NCI-H345 treated with DMSO at 0.1 percent for 48 hours (cell line): ENCODE data around the gene CCNJ.
A peak's percentile ranks its signal among the peaks of the same experiment; 100 is the strongest.

ENCODE experiments used
- DNase-seq: peaks from one replicate; lab custom pipeline; 2025; ENCODE audit not compliant: unreplicated experiment; lab: John Stamatoyannopoulos, UW

Gene CCNJ

DNA sequence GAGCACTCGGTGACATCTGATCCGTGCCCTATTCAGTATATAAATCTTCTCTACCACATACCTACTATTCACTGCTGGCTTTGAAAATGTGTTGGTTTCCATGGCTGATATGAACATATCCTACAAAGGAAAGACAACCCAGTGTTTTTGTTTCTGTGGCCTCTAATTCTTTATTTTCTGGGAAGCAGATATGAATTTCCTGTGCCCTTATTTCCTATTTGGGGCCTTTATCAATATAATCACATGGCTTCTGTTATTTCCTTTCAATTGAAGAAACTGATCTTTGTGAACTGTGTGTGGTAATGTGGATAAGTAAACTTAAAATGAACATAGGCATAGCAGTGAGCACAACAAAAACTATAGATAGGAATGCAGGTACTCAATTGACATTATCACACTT lies 10.6 kb downstream of the CCNJ start:
- DNase-seq, result no peak

DNA sequence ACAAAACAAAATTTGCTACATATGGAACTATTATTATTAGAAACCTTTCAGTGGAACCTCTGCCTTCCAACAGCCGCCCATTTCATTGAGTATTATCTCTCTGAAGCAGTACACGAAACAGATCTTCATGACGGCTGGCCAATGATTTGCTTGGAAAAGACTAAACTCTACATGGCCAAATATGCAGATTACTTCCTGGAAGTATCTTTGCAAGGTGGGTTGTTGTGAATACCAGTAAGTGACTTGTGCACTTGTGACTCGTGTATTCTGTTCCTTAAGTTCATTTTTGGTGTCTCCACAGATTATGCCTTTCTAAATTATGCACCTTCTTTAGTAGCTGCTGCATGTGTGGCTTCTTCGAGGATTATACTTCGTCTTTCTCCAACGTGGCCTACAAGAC lies 13.4 kb downstream of the CCNJ start:
- DNase-seq, result no peak

DNA sequence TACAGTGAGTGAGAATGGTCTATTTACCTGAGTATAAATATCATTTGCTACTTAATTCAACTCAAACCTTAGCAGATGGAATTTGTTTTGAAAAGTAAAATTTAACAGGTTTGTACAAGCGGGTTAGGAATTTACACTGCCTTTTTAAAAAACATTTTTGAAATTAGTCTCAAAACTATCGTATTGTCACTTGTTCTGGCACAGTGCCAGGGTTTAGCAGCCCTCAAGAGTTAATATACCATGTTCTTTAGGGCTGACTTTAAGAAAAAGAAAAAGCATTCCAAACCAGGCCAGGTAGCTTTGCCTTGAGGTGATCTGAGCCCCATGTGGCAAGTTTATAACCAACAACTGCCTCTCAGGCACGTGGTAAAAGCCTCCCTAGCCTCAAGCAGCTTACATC lies 17.8 kb downstream of the CCNJ start:
- no peak for DNase-seq

DNA sequence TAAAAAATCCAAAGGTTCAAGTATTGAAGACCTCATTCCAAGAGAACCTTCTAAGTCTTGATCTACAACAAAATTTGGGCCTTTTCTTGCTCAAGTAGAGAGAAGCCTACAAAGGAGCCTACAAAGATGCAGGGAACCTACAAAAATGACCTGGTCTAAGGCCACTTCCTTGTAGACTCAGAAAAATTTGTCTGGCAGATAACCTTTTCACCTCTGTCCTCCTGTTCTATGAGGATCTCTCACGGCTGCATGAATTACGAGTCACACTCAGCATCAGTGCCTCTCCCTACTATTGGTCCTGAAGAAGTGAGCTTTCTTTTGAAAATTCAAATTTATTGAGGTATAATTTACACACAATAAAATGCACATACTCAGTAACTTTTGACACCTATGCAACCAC lies 29.3 kb downstream of the CCNJ start:
- DNase-seq, result no peak

DNA sequence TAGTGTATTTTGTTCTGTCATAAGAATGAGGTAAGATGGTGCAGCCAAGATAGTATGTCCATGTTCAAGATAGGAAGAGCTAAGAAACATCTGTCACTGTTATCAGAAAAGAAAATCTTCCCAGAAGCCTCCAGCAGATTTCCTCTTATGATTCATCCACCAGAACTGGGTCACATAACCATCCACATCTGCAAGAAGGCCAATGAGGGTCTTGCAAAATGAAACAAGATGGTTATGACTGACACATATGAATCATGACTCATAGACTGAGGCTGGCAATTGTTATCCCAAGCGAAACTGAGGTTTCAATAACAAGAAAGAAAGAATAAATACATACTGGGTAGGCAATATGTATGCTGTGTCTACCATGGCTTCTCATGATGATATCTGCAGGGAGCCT lies 30.3 kb downstream of the CCNJ start:
- DNase-seq, result no peak

DNA sequence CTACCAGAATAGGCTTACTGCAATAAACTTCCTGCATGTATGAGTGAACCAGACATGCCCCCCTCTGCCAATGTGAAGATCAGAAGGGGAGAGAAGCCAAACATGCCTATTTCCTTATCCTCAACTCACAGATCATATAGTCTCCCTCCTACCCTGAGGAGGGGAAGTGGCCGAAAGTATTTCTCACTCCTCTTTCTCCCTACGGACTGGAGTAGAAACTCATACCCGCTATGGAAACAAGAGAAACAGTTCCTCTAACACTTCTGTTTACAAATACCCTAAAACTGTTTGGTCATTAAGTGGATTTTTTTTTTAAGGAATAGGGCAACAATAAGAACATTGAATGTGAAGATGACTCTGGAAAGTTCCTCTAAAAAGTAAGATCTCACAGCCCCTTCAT lies 31.4 kb downstream of the CCNJ start:
- no peak for DNase-seq

DNA sequence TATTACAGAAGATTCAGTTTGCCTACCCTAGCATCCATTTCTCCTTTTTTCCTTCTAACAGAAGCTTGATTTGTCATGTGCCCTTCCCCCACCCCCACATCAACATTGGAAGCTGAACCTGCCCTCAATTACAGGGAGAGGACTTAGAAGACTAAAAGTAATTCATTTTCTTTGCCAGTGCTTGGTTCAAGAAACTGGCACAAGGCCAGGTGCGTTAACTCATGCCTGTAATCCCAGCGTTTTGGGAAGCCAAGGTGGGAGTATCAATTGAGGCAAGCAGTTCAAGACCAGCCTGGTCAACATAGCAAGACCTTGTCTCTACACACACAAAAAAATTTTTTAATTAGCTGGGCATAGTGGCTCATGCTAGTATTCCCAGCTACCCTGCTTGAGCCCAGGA lies 32.6 kb downstream of the CCNJ start:
- no peak for DNase-seq

DNA sequence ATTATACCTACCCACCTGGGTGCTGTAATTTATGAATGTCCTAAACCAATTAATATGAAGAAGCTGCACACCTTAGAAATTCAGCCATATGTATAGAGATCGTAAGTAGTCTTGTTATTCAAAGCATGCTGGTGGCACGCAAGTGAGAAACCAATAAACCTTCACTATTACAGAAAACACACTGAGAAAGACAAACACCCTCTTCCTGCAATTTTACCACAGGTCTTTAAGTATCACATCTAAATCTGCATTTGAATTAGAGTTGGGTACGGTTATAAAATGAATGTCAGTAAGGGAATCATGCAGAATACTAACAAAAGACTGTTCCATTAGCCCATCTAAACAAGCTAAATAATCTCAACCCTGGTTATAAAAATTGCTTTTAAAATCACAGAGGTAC lies 33.8 kb downstream of the CCNJ start:
- no peak for DNase-seq

DNA sequence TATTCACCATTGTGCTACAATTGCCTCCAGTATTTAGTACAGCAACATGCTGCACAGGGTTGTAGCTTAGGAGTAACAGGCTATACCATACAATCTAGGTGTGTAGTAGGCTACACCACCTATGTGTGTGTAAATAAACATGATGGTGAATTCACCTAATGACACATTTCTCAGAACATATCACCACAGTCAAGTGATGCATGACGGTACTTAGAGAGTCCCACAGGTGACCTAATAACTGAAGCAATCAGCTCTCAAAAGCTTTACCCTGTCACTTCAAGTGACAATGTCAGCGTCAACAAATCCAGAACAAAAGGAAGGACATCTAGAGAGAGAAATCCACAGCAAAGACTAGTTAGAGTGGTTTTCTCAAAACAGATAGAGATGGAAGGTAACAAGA lies 38.8 kb downstream of the CCNJ start:
- peak; percentile 1 for DNase-seq

DNA sequence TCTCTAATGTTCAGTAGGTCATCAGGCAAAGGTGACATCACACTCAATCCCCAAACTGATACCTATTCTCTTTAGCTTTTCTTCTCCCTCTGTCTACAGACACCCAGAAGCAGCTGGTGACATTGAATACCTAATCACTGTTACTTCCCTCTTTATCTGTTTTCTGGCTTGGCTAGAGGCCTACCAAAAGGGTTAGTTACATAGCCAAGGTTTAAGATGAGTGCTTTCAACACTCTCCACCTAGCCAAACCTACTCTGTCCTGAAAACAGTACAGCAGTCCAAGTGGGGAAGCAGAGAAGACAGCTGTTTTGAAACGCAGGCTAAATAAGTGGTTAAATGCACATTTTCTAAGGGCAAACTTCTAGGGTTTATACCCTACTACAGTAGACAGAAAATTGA lies 39.4 kb downstream of the CCNJ start:
- DNase-seq, result no peak

DNA sequence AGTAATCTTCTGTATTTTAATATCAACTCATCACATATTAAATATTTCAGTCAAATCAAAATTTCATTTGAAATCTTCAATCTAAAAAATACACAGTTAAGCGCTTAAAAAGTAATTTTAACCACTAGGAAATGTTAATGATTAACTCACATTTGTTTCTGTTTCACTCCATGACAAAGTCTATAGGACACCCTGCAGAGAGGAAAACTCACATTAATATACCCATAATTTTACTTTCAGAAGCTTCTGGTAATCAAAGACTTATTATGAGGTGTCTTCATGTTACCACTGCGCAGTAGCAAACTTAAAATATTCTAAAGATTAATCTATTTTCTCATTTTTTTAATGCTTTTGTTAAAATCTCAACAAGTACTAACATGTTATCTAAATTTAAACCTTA lies 45.7 kb downstream of the CCNJ start:
- DNase-seq, result no peak

DNA sequence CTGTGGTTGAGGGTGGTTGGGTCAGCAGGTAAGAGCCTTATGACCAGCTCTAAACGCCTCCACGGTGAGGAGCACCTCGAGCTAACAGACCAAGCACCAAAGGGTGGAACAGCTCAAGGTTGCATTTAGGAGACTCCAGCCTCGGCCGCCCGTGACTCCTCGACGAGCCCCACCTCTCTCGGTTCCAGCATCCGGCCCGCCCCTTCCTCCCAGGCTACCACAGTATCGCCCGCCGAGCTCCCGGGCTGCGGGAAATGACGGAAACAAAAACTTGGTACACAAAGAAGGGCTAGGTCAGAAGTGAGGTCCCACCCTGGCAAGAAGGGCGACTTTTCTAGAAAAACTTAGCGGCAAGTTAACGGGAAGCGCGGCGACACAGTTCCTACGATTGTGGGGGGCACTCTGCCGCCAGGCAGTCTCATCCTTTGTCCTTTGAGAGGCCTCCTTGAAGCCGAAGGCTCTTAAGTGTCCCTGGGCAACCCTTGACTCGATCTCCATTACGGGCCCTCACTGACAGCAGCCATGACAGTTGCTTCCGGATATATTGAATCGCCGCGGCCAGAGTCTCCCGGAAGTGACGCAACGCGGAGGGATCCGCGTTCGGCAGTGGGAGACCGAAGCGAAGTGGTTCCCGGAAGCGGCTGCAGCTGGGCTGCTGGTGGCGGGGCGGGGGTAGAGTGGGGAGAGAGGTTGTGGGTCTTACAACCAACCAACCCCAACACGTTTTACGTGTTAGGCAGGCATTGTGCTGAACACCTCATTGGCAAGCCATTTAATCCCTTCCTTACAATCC lies 46.5 kb downstream of the CCNJ start:
- DNase-seq, result peak; percentile 72

DNA sequence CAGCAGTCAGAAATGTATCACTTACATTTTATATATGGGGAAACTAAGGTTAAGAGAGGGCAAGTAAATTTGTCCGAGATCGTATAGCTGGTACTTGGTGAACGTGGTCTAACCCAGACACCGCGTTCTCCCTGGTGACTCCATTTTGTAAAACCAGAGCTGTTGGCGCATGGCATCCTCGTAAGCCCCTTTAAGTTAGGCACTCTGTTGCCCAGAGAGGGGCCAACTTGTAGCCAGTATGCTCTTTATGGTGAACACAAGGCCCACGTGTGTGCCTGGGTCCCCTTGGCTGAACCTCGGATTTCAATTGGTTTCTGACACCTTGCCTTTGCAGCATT lies 47.0 kb downstream of the CCNJ start:
- no peak for DNase-seq

DNA sequence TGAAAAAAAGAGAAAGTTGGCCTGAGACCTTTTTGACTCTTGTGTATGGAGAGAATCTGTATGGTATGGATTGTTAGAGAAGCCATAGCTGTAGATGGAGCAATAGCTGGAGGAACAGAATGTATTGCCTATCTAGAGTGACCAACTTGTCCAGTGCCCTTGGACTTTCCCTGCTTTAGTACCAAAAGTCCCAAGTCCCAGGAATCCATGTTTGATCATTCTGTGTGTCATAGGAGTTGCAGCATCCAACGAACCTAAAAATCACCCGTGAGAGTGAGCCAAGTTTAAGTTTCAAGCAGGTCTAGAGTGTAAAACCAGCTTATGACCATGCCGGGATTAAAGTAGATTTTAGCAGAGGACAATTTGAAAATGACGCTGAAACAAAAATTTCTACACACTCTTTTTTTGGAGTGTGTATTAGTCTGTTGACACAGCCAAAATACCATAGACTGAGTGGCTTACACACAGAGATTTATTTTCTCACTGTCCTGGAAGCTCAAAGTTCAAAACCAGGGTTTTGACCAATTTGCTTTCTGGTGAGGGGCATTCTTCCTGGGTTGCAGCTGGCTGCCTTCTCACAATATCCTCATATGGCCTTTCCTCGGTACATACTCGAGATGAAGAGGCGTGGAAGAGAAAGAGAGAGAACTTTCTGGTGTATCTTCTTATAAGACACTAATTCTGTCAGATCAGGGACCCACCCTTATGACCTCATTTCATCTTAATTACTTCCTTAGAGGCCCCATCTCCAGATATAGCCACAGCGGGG lies 49.8 kb downstream of the CCNJ start:
- no peak for DNase-seq

DNA sequence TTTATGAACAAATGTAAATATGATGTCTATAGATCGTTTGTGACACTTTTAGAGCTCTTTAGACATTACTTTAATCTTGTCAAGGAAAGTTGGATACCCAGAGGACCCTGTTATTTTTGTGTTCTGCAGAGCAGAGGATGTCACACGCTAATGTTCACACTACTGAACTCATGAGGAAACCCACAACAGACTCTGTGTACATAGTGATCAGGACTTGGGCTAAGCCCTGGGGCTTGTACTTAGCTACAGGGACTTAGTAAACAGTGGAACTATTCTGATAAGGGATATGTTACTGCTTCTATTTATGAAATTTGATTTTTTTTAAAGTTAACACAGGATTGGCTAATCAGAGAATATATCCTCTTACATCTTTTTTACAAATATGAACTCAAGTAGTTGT lies 50.6 kb downstream of the CCNJ start:
- no peak for DNase-seq

DNA sequence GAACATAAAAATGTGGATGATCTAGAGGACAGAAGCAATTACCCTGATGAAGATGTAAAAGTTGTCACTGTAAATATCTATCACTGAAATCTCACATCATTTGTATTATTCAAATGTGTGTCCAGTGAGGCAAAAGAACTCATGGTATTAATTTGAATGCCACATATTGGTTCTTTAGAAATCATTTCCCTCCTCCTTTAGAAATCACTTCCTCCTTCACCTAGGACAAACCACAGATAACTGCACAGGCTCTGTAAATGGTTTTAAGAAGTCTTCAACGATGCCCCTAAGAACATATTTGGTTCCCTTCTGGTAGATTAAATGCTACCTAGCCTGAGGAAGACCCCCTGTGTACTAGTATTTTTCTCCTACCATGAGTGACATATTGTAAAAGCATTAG lies 53.6 kb downstream of the CCNJ start:
- no peak for DNase-seq

DNA sequence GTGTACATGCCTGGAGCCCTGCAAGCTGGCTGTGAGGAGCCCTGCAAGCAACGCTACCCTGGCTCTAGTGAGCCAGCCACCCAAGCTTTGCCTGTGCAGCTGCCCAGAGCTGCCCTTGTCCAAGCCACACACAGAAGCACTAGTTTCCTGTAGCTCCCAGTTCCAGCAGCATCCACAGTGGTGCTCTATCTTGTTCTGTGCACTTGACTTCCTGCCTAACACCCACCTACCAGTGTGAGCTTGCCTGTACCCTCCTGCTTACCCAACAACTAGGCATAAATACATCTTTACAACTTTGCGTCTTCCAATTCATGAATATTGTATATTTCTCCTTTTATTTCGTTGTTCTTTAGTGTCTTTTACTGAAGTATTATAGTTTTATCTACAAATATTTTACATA lies 54.5 kb downstream of the CCNJ start:
- no peak for DNase-seq

DNA sequence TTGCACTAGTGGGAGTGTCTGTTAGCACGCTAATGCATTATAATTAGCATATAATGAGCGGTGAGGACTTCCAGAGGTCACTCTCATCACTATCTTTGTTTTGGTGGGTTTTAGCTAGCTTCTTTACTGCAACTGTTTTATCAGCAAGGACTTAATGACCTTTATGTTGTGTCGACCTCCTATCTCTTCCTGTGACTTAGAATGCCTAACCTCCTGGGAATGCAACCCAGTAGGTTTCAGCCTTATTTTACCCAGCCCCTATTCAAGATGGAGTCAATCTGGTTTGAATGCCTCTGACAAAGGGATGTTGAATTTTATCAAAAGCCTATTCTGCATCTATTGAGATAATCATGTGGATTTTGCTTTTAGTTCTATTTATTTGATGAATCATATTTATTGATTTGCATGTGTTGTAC lies 64.2 kb downstream of the CCNJ start:
- no peak for DNase-seq
